Epithelial cell of proximal tubule (primary cell): Measurements from ENCODE around the gene MYO18A. TPM values are rescaled to one million over a fixed set of nuclear protein-coding genes. Genes with fewer than 3 reads are reported as not detected.

Experiments
- DNase-seq: peaks from one replicate; pipeline ENCODE4 v3.0.0-alpha.2; 2011; ENCODE audit warnings: low read depth
- H3K4me3 ChIP-seq: 2 replicates; pipeline ENCODE4 v1.5.1; 2011; ENCODE audit warnings: low read depth, mild to moderate bottlenecking, low read length
- CTCF ChIP-seq: conservative IDR thresholded peaks from 2 replicates; pipeline ENCODE4 v1.5.1; 2012; ENCODE audit warnings: low read depth, mild to moderate bottlenecking, low read length
- total RNA-seq: library from RNA; depleted of rRNA; stranded (reverse); fragments of >200 nt; gene quantifications from 2 replicates; pipeline ENCODE4 v1.2.3, GENCODE V29; 2015

MYO18A gene
- total RNA-seq, 1 donor from 2014 or later, result 34.2 TPM

- TF ChIP-seq CTCF, result peak; percentile 92
- H3K4me3 ChIP-seq, result no peak overlapping the region
- DNase-seq, result no peak
Measured at GRCh38 chr17:29116804-29117753, 63.1 kb downstream of the MYO18A start.

GRCh38 chr17:29115961-29116803 is 64.0 kb downstream of the MYO18A start:
- DNase-seq, result no peak
- no peak overlapping the region for H3K4me3 ChIP-seq
- TF ChIP-seq CTCF, result peak; percentile 60

- no peak for DNase-seq
- no peak overlapping the region for H3K4me3 ChIP-seq
- TF ChIP-seq CTCF, result no peak
Measured at GRCh38 chr17:29115435-29115834, 64.8 kb downstream of the MYO18A start.

- no peak for TF ChIP-seq CTCF
- no peak overlapping the region for H3K4me3 ChIP-seq
Measured at GRCh38 chr17:29114141-29114540, 66.1 kb downstream of the MYO18A start.

GRCh38 chr17:29113334-29113733 is 66.9 kb downstream of the MYO18A start:
- no peak for DNase-seq
- H3K4me3 ChIP-seq, result no peak overlapping the region
- no peak for TF ChIP-seq CTCF

More at GRCh38 chr17:29114141-29114540, 66.1 kb downstream of the MYO18A start:
- DNase-seq, result no peak

- TF ChIP-seq CTCF, result no peak
- H3K4me3 ChIP-seq, result no peak overlapping the region
- no peak for DNase-seq
Measured at GRCh38 chr17:29112771-29113295, 67.4 kb downstream of the MYO18A start.
